Activated B cell treated with CpG ODN at 0.5 μM for 24 hours (primary cell): ENCODE results near the gene ZNF503. TPM values are rescaled to one million over a fixed set of nuclear protein-coding genes. Genes with fewer than 3 reads are reported as not detected.

ENCODE experiments used
- ATAC-seq: fragments of 200-7000 bp; cut with Tn5 transposase; one replicate; pipeline ENCODE4 v1.10.0; 2021; ENCODE audit warnings: low read depth, mild to moderate bottlenecking, moderate library complexity
- CTCF ChIA-PET: fragments of 350-600 bp; sonication (Branson Sonifier 250); formaldehyde crosslinking; loops from one replicate; lab custom pipeline; 2021; ENCODE audit warnings: antibody characterized with exemption; lab: Charles Lee
- POLR2A ChIA-PET: fragments of 350-600 bp; sonication (Branson Sonifier 250); formaldehyde crosslinking; loops from one replicate; lab custom pipeline; 2021; ENCODE audit warnings: antibody characterized with exemption; lab: Charles Lee
- DNase-seq: peaks from one replicate; pipeline ENCODE4 v3.0.0; 2022
- H3K27ac Mint-ChIP-seq: one replicate; pipeline ENCODE4 v1.8.0; 2020; ENCODE audit warnings: mixed read lengths
- H3K27me3 Mint-ChIP-seq: one replicate; pipeline ENCODE4 v1.8.0; 2021; ENCODE audit warnings: mixed read lengths
- H3K36me3 Mint-ChIP-seq: one replicate; pipeline ENCODE4 v1.8.0; 2021; ENCODE audit warnings: low read depth, mixed read lengths
- H3K4me1 Mint-ChIP-seq: one replicate; pipeline ENCODE4 v1.8.0; 2021; ENCODE audit warnings: mixed read lengths
- H3K4me3 Mint-ChIP-seq: one replicate; pipeline ENCODE4 v1.8.0; 2020; ENCODE audit warnings: mild to moderate bottlenecking, mixed read lengths
- H3K9me3 Mint-ChIP-seq: one replicate; pipeline ENCODE4 v1.8.0; 2020; ENCODE audit warnings: mixed read lengths
- CTCF ChIP-seq: fragments of 200-600 bp; IDR thresholded peaks from one replicate; pipeline ENCODE4 v1.8.0; 2022; ENCODE audit warnings: antibody characterized with exemption, mild to moderate bottlenecking
- intact Hi-C: fragments of 100-400 bp; cut with micrococcal nuclease; formaldehyde crosslinking; loops from one replicate; pipeline ENCODE4 v1.15.1; 2024
- total RNA-seq: library from RNA; stranded (reverse); gene quantifications from 2 replicates; pipeline ENCODE4 v1.2.3, GENCODE V29; 2022

ZNF503 gene
- total RNA-seq, 1 donor from 2014 or later: not detected

- ATAC-seq (no peak), DNase-seq (no peak)
- no peak overlapping the region for H3K27ac Mint-ChIP-seq
- H3K36me3 Mint-ChIP-seq: no peaks in the 10 kb centered on the region
- H3K4me3 Mint-ChIP-seq: no peak overlapping the region
- no peak for TF ChIP-seq CTCF
- intact Hi-C loops: no loop called here
- POLR2A ChIA-PET: no interaction called here
- H3K9me3 Mint-ChIP-seq: no peaks in the 10 kb centered on the region
- peaks cover 12% of the 10 kb centered on the region for H3K27me3 Mint-ChIP-seq
- CTCF ChIA-PET: no interaction called here
- H3K4me1 Mint-ChIP-seq: no peaks in the 10 kb centered on the region
These were observed 21.3 kb upstream of the ZNF503 start for GRCh38 chr10:75422913-75423312.

GRCh38 chr10:75418712-75419111 lies 17.1 kb upstream of the ZNF503 start:
- Mint-ChIP-seq H3K4me1 (no peaks in the 10 kb centered on the region), H3K4me3 (no peak overlapping the region), H3K27me3 (peaks cover 24% of the 10 kb centered on the region), H3K27ac (no peak overlapping the region), H3K36me3 (no peaks in the 10 kb centered on the region), H3K9me3 (no peaks in the 10 kb centered on the region)
- ChIA-PET POLR2A (no interaction called here), CTCF (no interaction called here)
- intact Hi-C loops: no loop called here
- TF ChIP-seq CTCF: no peak
- ATAC-seq: no peak
- no peak for DNase-seq

- DNase-seq (no peak), ATAC-seq (no peak)
- Mint-ChIP-seq H3K27me3 (peaks cover 25% of the 10 kb centered on the region), H3K4me1 (no peaks in the 10 kb centered on the region), H3K4me3 (no peak overlapping the region), H3K9me3 (no peaks in the 10 kb centered on the region), H3K27ac (no peak overlapping the region), H3K36me3 (no peaks in the 10 kb centered on the region)
- no peak for TF ChIP-seq CTCF
- intact Hi-C loops: no loop called here
- ChIA-PET CTCF (no interaction called here), POLR2A (no interaction called here)
These were observed 16.7 kb upstream of the ZNF503 start for GRCh38 chr10:75418293-75418692.

GRCh38 chr10:75417522-75417927 lies 16.0 kb upstream of the ZNF503 start:
- Mint-ChIP-seq H3K27ac (no peak overlapping the region), H3K36me3 (no peaks in the 10 kb centered on the region), H3K9me3 (no peaks in the 10 kb centered on the region), H3K4me1 (no peaks in the 10 kb centered on the region), H3K27me3 (peaks cover 26% of the 10 kb centered on the region), H3K4me3 (no peak overlapping the region)
- TF ChIP-seq CTCF: no peak
- ChIA-PET POLR2A (no interaction called here), CTCF (no interaction called here)
- ATAC-seq (no peak), DNase-seq (no peak)
- intact Hi-C loops: no loop called here

- no peak for DNase-seq
- Mint-ChIP-seq H3K9me3 (no peaks in the 10 kb centered on the region), H3K4me1 (peaks cover 5% of the 10 kb centered on the region), H3K27ac (no peak overlapping the region), H3K36me3 (no peaks in the 10 kb centered on the region), H3K4me3 (no peak overlapping the region), H3K27me3 (peaks cover 43% of the 10 kb centered on the region)
- ChIA-PET CTCF (no interaction called here), POLR2A (no interaction called here)
- TF ChIP-seq CTCF: no peak
- intact Hi-C loops: no loop called here
- ATAC-seq: no peak
These were observed 13.0 kb upstream of the ZNF503 start for GRCh38 chr10:75414527-75414926.
